T-cell (primary cell): Measurements from ENCODE around the gene SPRN. TPM values are rescaled to one million over a fixed set of nuclear protein-coding genes. Genes with fewer than 3 reads are reported as not detected.

Experiments used
- ATAC-seq, 4 experiments: fragments of 200-7000 bp in 3 of 4; fragments of 150-1000 bp in 1 of 4; cut with Tn5 transposase; replicated peaks in 1 of 4; 1 replicate in 3 of 4; 2 replicates in 1 of 4; pipeline ENCODE4 v1.10.0; 2021; ENCODE audit warnings: moderate library complexity in 3 of 4, mild to moderate bottlenecking in 2 of 4, moderate number of reproducible peaks in 1 of 4
- CTCF ChIA-PET, 2 donors: fragments of 300-600 bp; sonication (Branson Sonifier 250); formaldehyde crosslinking; loops; one replicate each; lab custom pipeline; 2022; ENCODE audit warnings: antibody characterized with exemption in 2 of 2; lab: Charles Lee
- POLR2A ChIA-PET, 2 donors: fragments of 300-600 bp; sonication (Branson Sonifier 250); formaldehyde crosslinking; loops; one replicate each; lab custom pipeline; 2022; ENCODE audit warnings: antibody characterized with exemption in 2 of 2; lab: Charles Lee
- DNase-seq, 35 experiments: peaks; one replicate each; pipeline versions ENCODE4 v3.0.0 to v3.0.0-alpha.2; 2013 to 2023
- H3K27ac ChIP-seq: one replicate; pipeline ENCODE4 v1.5.1; 2013; ENCODE audit warnings: low read length
- H3K27me3 ChIP-seq, 2 experiments: replicated peaks in 1 of 2; 1 replicate in 1 of 2; 2 replicates in 1 of 2; pipeline versions ENCODE4 v1.6.1 to v1.7.0; 2013; ENCODE audit warnings: low read length in 1 of 2, mixed read lengths in 1 of 2; ENCODE audit not compliant: control insufficient read depth in 2 of 2, insufficient read depth in 2 of 2; ENCODE audit errors: extremely low read depth in 1 of 2
- H3K36me3 ChIP-seq, 2 donors: 1 replicate in 1 of 2; 2 replicates in 1 of 2; pipeline versions ENCODE4 v1.6.1 to v1.7.0; 2013; ENCODE audit warnings: low read length in 1 of 2; ENCODE audit not compliant: control insufficient read depth in 2 of 2, insufficient read depth in 1 of 2; ENCODE audit errors: extremely low read depth in 1 of 2
- H3K4me1 ChIP-seq, 2 experiments: 1 replicate in 1 of 2; 2 replicates in 1 of 2; pipeline versions ENCODE4 v1.6.1 to v1.7.0; 2013; ENCODE audit warnings: low read length in 2 of 2, mixed read lengths in 1 of 2; ENCODE audit not compliant: insufficient read depth in 2 of 2, control insufficient read depth in 1 of 2; ENCODE audit errors: extremely low read depth in 1 of 2
- H3K4me3 ChIP-seq, 2 donors: 1 replicate in 1 of 2; 2 replicates in 1 of 2; pipeline versions ENCODE4 v1.5.1 to v1.7.0; 2013; ENCODE audit warnings: mild to moderate bottlenecking in 2 of 2, low read length in 1 of 2, moderate library complexity in 1 of 2; ENCODE audit not compliant: control insufficient read depth in 1 of 2; ENCODE audit errors: extremely low read depth in 1 of 2
- H3K9me3 ChIP-seq: 2 replicates; pipeline ENCODE4 v1.7.0; 2013
- H3K27ac Mint-ChIP-seq, 2 donors: one replicate each; pipeline ENCODE4 v1.8.0; 2020 to 2021; ENCODE audit warnings: mild to moderate bottlenecking in 2 of 2, mixed read lengths in 2 of 2
- H3K27me3 Mint-ChIP-seq, 2 donors: one replicate each; pipeline ENCODE4 v1.8.0; 2021 to 2022; ENCODE audit warnings: mixed read lengths in 2 of 2
- H3K36me3 Mint-ChIP-seq: one replicate; pipeline ENCODE4 v1.8.0; 2021; ENCODE audit warnings: mixed read lengths
- H3K4me1 Mint-ChIP-seq, 3 donors: one replicate each; pipeline ENCODE4 v1.8.0; 2020 to 2022; ENCODE audit warnings: mixed read lengths in 3 of 3, mild to moderate bottlenecking in 1 of 3
- H3K4me3 Mint-ChIP-seq, 3 donors: one replicate each; pipeline ENCODE4 v1.8.0; 2020 to 2022; ENCODE audit warnings: mild to moderate bottlenecking in 3 of 3, mixed read lengths in 3 of 3, moderate library complexity in 3 of 3
- H3K9me3 Mint-ChIP-seq, 3 donors: one replicate each; pipeline ENCODE4 v1.8.0; 2020 to 2022; ENCODE audit warnings: mixed read lengths in 3 of 3
- WGBS: methylation state at CpG from one replicate; pipeline ENCODE4 v1.1.5; 2013; ENCODE audit warnings: missing lambda C conversion rate; ENCODE audit not compliant: insufficient coverage; 5-methylcytosine and 5-hydroxymethylcytosine counted together
- total RNA-seq, 35 experiments: library from RNA in 6 of 35; stranded (reverse) in 6 of 35; fragments of 120-200 nt in 1 of 35; gene quantifications; one replicate each; pipeline versions ENCODE4 v1.2.1 to v1.2.4 and lab custom pipeline; 2013 to 2026

Gene SPRN
- total RNA-seq, 5 donors from 2014 or later (not counting 1 experiment from before 2014, with no cell fraction given), result 0.06 to 0.12 TPM; not detected in 3

- Histone ChIP-seq H3K4me3 (peak overlapping the region; percentile 8 to 46), H3K36me3 (peaks cover 0 to 6% of the 10 kb centered on the region in 2 donors), H3K9me3 (no peaks in the 10 kb centered on the region), H3K27ac (peak overlapping the region; percentile 29), H3K27me3 (peaks cover 0 to 5% of the 10 kb centered on the region in 2 experiments), H3K4me1 (peaks cover 0 to 21% of the 10 kb centered on the region in 2 experiments)
- Mint-ChIP-seq H3K36me3 (peaks cover 5% of the 10 kb centered on the region), H3K27me3 (no peaks in the 10 kb centered on the region), H3K4me1 (peaks cover 0 to 19% (median 13%) of the 10 kb centered on the region in 3 donors), H3K9me3 (no peaks in the 10 kb centered on the region), H3K27ac (peak overlapping the region in 1 of 2 donors; percentile 56), H3K4me3 (peak overlapping the region; percentile 61 to 76 (median 67))
- ATAC-seq, result no peak
- POLR2A ChIA-PET, result no interaction called here
- 94% methylated on average over 32 of the region's 36 CpGs for WGBS
- DNase-seq, result no peak
- CTCF ChIA-PET, result no interaction called here
Observed at GRCh38 chr10:133379801-133380666, 44.4 kb downstream of the SPRN start.

- CTCF ChIA-PET, result no interaction called here
- peak within 1 kb of the TSS; percentile 29 for H3K27ac ChIP-seq
Observed at GRCh38 chr10:133379152-133379800, 45.1 kb downstream of the SPRN start, which contains the start of gene PAOX. TSS of gene PAOX (plus strand) at chr10:133379262. CDS start at chr10:133379317, 55 bp downstream.

GRCh38 chr10:133378251-133379096, 46.0 kb downstream of the SPRN start:
- Mint-ChIP-seq H3K4me3 (peak overlapping the region; percentile 73 to 88 (median 83)), H3K27me3 (no peaks in the 10 kb centered on the region), H3K27ac (peak overlapping the region; percentile 49 to 64), H3K4me1 (peaks cover 6 to 24% (median 16%) of the 10 kb centered on the region in 3 donors), H3K36me3 (peaks cover 5% of the 10 kb centered on the region), H3K9me3 (no peaks in the 10 kb centered on the region)
- ChIA-PET CTCF (no interaction called here), POLR2A (interaction anchor here (0.7 to 1.1 kb wide), 2 partner anchors 11 to 58 kb away, joined by 3 read pairs; no protein-coding TSS in a partner anchor)
- Histone ChIP-seq H3K27me3 (peaks cover 0 to 5% of the 10 kb centered on the region in 2 experiments), H3K4me3 (peak overlapping the region; percentile 74 to 87), H3K4me1 (peaks cover 3 to 28% of the 10 kb centered on the region in 2 experiments), H3K27ac (no peak overlapping the region), H3K9me3 (no peaks in the 10 kb centered on the region), H3K36me3 (no peaks in the 10 kb centered on the region)
- ATAC-seq (peak; percentile 67 to 78 (median 70)), DNase-seq (peak in 32 of 35 experiments; percentile 18 to 72 (median 48))
- under 1% methylated on average over 70 of the region's 90 CpGs for WGBS

More at GRCh38 chr10:133379152-133379800, 45.1 kb downstream of the SPRN start, which contains the start of gene PAOX:
- Histone ChIP-seq H3K4me3 (peak within 1 kb of the TSS; percentile 74 to 87), H3K36me3 (peaks cover 0 to 5% of the 10 kb centered on the region in 2 donors), H3K27me3 (peaks cover 0 to 5% of the 10 kb centered on the region in 2 experiments), H3K4me1 (peaks cover 0 to 21% of the 10 kb centered on the region in 2 experiments), H3K9me3 (no peaks in the 10 kb centered on the region)
- Mint-ChIP-seq H3K9me3 (no peaks in the 10 kb centered on the region), H3K4me1 (peaks cover 0 to 21% (median 13%) of the 10 kb centered on the region in 3 donors), H3K36me3 (peaks cover 5% of the 10 kb centered on the region), H3K4me3 (peak within 1 kb of the TSS; percentile 73 to 88 (median 83)), H3K27ac (peak within 1 kb of the TSS; percentile 49 to 64), H3K27me3 (no peaks in the 10 kb centered on the region)
- DNase-seq (peak in 24 of 35 experiments; percentile 13 to 77 (median 44)), ATAC-seq (peak; percentile 46 to 55 (median 55))
- WGBS, result 3% methylated on average over 61 of the region's 78 CpGs
- POLR2A ChIA-PET, result no interaction called here

- ATAC-seq, result no peak
- Histone ChIP-seq H3K36me3 (no peaks in the 10 kb centered on the region), H3K27ac (no peak overlapping the region), H3K27me3 (peaks cover 0 to 5% of the 10 kb centered on the region in 2 experiments), H3K9me3 (no peaks in the 10 kb centered on the region), H3K4me1 (peaks cover 3 to 28% of the 10 kb centered on the region in 2 experiments), H3K4me3 (peak overlapping the region; percentile 74 to 87)
- no peak for DNase-seq
- Mint-ChIP-seq H3K9me3 (no peaks in the 10 kb centered on the region), H3K4me3 (peak overlapping the region; percentile 73 to 88 (median 83)), H3K36me3 (peaks cover 5% of the 10 kb centered on the region), H3K27me3 (no peaks in the 10 kb centered on the region), H3K4me1 (peaks cover 6 to 25% (median 16%) of the 10 kb centered on the region in 3 donors), H3K27ac (peak overlapping the region in 1 of 2 donors; percentile 64)
- WGBS, result 46% methylated on average over 11 of the region's 20 CpGs
- ChIA-PET CTCF (no interaction called here), POLR2A (interaction anchor here in 1 of 2 donors (1.1 kb wide), 1 partner anchor 12 kb away, joined by 3 read pairs; no protein-coding TSS in a partner anchor)
Observed at GRCh38 chr10:133377818-133378250, 46.6 kb downstream of the SPRN start.

DNA sequence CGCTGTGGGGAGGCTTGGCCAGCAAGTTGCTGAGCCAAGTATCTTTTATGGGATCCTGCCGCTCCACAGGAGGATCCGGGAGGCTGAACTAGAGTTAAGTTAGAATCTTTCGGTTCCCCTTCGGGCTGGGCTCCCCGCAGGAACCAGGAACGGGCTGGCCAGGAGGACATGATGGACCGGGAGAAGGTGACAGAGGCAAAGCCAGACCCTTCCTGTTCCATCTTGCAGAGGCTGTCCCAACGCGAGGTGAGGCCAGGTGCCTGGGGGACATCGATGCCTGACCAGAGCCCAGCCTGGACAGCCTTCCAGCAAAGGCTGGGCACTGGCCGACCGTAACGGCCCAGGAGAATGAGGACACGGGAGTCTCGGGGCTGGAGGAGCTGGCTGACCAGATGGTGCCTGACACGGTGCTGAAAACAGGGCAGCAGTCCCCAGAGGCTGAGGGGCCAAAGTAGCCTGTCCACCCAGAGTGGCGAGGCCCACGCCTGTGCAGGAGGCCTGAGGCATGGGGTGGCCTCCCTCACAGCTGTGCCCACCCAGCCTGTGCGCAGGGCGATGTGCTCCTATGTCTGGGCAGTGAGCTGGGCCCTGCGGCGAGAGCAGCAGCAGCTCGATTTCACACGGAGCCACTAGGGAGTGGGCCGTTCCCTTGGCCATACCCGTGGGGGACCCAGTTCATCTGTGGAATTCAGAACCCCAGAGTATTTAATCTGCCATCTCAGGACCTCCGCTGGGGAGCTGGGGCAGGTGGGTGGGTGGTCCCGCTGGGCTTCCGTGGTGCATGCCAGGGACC, 47.2 kb downstream of the SPRN start:
- ATAC-seq, result no peak
- CTCF ChIA-PET, result no interaction called here
- WGBS, result 97% methylated on average over 30 of the region's 30 CpGs
- Mint-ChIP-seq H3K4me1 (peaks cover 6 to 25% (median 16%) of the 10 kb centered on the region in 3 donors), H3K9me3 (no peaks in the 10 kb centered on the region), H3K27ac (no peak overlapping the region), H3K27me3 (no peaks in the 10 kb centered on the region), H3K4me3 (peak overlapping the region; percentile 51 to 73 (median 73)), H3K36me3 (peaks cover 5% of the 10 kb centered on the region)
- H3K9me3 ChIP-seq, result no peaks in the 10 kb centered on the region
- peaks cover 3 to 34% of the 10 kb centered on the region in 2 experiments for H3K4me1 ChIP-seq
- H3K27me3 ChIP-seq, result peaks cover 0 to 5% of the 10 kb centered on the region in 2 experiments
- no peak for DNase-seq
- POLR2A ChIA-PET, result interaction anchor here in 1 of 2 donors (1.1 kb wide), 1 partner anchor 12 kb away, joined by 3 read pairs; no protein-coding TSS in a partner anchor
- no peak overlapping the region for H3K27ac ChIP-seq
- no peak overlapping the region for H3K4me3 ChIP-seq
- H3K36me3 ChIP-seq, result no peaks in the 10 kb centered on the region
